AG04449 (cell line): ENCODE data around the gene OR4D1.

Experiments
- CTCF ChIA-PET: fragments of 350-600 bp; formaldehyde crosslinking; extraction: SDS; loops from one replicate; lab custom pipeline; 2021; ENCODE audit warnings: antibody characterized with exemption; lab: Yijun Ruan, JAX
- POLR2A ChIA-PET: fragments of 400-600, 350-600 bp; formaldehyde crosslinking; extraction: SDS; loops from one replicate; lab custom pipeline; 2020; ENCODE audit warnings: antibody characterized with exemption, inconsistent platforms; lab: Yijun Ruan, JAX
- DNase-seq: peaks from one replicate; pipeline ENCODE4 v3.0.0-alpha.2; 2010; ENCODE audit warnings: low read depth, low spot score
- H3K4me3 ChIP-seq: 2 replicates; pipeline ENCODE4 v1.5.1; 2011; ENCODE audit warnings: low read depth, mild to moderate bottlenecking, control low read depth, low read length
- TF ChIP-seq, protein P1 (sequence below): IDR thresholded peaks from one replicate; pipeline ENCODE4 v1.5.1; 2011; ENCODE audit warnings: mild to moderate bottlenecking, moderate library complexity, low read length, control low read depth, inconsistent platforms; ENCODE audit not compliant: insufficient read depth; ENCODE audit errors: missing control alignments

OR4D1 gene

DNA sequence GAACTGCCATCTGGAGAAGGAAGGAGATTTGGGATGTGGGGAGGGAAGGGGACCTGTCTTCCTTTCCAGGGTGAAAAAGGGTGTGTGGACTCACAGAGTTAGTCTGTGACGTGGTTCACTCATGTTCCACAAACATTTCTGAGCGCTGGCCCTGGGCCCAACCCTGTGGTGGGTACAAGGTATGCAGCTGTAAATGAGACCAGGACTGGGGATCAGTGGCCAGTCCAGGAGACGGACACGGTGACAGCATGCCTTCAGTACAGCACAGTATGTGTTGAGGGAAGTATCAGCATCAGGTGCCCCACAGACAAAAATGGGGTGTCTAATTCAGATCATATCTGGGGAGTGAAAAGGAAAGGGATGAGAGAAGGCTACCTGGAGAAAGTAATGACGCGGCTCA lies 38.9 kb downstream of the OR4D1 start:
- TF ChIP-seq, protein P1, sequence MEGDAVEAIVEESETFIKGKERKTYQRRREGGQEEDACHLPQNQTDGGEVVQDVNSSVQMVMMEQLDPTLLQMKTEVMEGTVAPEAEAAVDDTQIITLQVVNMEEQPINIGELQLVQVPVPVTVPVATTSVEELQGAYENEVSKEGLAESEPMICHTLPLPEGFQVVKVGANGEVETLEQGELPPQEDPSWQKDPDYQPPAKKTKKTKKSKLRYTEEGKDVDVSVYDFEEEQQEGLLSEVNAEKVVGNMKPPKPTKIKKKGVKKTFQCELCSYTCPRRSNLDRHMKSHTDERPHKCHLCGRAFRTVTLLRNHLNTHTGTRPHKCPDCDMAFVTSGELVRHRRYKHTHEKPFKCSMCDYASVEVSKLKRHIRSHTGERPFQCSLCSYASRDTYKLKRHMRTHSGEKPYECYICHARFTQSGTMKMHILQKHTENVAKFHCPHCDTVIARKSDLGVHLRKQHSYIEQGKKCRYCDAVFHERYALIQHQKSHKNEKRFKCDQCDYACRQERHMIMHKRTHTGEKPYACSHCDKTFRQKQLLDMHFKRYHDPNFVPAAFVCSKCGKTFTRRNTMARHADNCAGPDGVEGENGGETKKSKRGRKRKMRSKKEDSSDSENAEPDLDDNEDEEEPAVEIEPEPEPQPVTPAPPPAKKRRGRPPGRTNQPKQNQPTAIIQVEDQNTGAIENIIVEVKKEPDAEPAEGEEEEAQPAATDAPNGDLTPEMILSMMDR, result no peak
- DNase-seq, result no peak
- ChIA-PET POLR2A (no interaction called here), CTCF (no interaction called here)
- H3K4me3 ChIP-seq, result no peak overlapping the region

DNA sequence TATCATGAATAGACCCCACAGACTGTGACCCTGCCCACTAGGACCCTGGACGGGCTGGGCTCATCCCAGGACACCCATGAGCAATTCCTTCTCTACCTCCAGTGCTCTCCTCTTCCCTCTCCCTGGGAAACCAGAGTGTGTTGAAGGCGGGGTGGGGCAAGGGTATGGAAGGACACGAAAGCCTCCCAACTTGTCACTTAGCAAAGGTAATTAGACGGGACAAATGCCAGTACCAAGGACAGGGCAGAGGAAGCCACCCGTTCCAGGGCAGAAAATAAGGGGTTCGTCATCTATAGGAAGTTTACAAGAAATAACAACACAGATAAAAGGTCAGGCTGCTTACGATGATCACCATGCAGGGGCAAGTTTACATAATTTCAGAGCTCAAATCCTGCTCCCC lies 39.5 kb downstream of the OR4D1 start:
- no peak for DNase-seq
- CTCF ChIA-PET, result no interaction called here
- TF ChIP-seq, protein P1, result no peak
- POLR2A ChIA-PET, result no interaction called here
- no peak overlapping the region for H3K4me3 ChIP-seq

DNA sequence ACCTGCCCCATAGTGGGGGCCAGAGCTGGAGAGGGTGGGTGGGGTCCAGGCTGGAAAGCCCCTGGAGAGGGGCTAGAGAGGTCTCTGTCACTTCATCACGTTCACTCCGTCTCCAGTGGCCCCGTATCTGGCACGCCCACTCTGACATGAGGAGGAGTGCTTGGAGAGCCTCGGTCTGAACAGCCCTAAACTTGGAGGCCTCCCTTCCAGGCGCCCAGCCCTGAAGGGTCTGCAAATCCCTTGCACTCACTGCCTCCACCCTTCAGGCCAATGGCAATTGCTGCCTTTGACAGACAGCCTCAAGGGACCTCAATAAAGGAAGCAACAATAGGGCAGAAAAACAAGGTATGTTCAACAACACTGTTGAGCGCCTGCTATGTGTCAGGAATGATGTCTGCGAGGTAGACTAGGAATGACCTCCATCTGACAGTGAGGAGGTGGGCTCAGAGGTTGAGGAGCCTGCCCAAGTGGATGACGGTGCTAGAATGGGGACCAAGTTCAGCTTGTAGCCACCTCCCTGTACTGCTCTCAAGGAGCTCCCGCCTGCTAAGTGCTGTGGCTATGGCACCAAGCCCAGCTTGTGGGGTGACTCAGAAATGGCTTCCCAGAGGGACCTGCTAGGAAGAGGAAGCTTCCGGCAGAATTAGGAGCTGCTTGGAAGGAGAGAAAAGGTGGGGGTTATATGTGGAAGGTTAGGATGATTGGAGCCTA lies 41.4 kb downstream of the OR4D1 start:
- ChIA-PET CTCF (interaction anchor here (0.9 kb wide), 1 partner anchor 10 kb away, joined by 4 read pairs; no protein-coding TSS in a partner anchor), POLR2A (no interaction called here)
- no peak overlapping the region for H3K4me3 ChIP-seq
- TF ChIP-seq, protein P1, result no peak
- peak; percentile 28 for DNase-seq

DNA sequence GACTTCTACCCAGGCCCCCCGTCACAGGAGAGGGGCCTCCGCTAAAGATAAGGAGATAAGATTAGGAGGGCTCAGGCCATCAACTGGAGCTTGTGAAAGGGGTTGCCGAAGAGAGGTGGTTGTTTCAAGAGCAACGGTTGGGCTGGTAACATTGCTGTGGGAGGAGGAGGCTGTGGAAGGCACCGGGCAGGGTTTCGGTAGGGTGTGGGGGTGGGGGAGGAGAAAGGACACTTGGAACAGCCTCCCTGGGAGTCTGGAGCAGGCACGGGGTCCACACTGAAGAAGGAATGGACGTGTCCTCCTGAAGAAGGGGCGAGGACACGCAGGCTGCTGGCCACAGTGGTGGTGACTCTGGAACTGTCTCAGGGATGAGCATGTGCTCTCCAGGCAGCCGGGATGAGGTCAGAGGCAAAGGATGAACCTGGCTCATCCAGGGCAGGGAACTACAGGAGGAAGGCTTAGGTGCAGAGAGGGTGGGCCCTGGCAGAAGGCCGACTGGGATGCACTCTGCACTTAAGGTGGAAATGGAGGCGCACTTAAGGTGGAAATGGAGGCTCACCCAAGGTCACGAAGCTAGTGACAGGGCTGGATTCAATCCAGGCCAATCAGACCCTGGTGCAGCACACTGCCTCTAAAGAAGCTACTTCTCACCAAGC lies 43.2 kb downstream of the OR4D1 start:
- TF ChIP-seq, protein P1, result no peak
- DNase-seq, result no peak
- H3K4me3 ChIP-seq, result no peak overlapping the region
- POLR2A ChIA-PET, result no interaction called here
- CTCF ChIA-PET, result interaction anchor here (0.5 to 1.4 kb wide), 2 partner anchors 9 to 30 kb away, joined by 4 to 6 read pairs; no protein-coding TSS in a partner anchor

DNA sequence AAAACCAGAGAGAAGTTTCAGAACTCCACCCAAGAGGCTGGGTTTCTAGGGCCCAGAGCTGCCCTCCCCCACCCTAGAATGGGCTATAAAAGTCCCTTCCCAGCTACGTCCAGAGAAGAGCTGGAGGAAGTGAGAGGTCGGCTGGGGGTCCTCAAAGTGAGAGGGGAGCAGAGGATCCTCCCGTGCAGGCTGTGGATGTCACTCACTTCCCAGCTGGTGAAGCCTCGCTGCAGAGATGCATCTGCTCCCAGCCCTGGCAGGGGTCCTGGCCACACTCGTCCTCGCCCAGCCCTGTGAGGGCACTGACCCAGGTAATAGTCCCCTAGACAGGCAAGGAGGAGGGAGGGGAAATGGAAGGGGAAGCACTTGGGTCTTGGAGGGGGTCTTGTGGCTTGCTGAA lies 44.4 kb downstream of the OR4D1 start, which contains the start of gene EPX:
Gene EPX, plus strand, starts transcription at position 115 of the 400 bp plus-strand sequence. Its CDS starts 121 bp downstream, at position 236.
- CTCF ChIA-PET, result no interaction called here
- TF ChIP-seq, protein P1, result no peak
- POLR2A ChIA-PET, result no interaction called here
- no peak for DNase-seq
- H3K4me3 ChIP-seq, result no peak within 1 kb of the TSS

DNA sequence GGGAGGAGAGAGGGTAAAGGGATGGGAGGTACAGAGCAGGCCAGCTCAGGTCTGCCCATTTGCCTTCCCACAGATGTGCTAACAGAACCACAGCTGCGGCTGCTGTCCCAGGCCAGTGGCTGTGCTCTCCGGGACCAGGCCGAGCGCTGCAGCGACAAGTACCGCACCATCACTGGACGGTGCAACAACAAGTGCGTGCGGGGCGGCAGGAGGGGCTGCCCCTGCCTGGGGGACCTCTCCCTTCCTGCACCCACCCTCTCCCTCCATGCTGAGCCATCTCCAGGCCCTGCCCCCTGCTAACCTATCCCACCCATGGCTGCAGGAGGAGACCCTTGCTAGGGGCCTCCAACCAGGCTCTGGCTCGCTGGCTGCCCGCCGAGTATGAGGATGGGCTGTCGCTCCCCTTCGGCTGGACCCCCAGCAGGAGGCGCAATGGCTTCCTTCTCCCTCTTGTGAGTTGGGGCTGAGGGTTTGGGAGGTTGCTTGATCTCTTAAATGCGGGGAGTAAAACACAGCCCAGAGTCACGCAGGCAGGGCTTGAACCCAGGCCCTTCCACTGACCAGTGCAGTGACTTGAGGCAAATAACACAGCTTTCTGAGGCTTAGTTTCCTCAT lies 45.6 kb downstream of the OR4D1 start:
- no peak overlapping the region for H3K4me3 ChIP-seq
- ChIA-PET POLR2A (no interaction called here), CTCF (no interaction called here)
- DNase-seq, result no peak
- TF ChIP-seq, protein P1, result no peak
